Measurements from ENCODE around the gene CPNE4.
"Not testable (repeated sequence)": the region's sequence is repeated elsewhere in the genome, so short reads cannot be mapped to it uniquely, and the experiment has no call there.

Gene CPNE4

DNA sequence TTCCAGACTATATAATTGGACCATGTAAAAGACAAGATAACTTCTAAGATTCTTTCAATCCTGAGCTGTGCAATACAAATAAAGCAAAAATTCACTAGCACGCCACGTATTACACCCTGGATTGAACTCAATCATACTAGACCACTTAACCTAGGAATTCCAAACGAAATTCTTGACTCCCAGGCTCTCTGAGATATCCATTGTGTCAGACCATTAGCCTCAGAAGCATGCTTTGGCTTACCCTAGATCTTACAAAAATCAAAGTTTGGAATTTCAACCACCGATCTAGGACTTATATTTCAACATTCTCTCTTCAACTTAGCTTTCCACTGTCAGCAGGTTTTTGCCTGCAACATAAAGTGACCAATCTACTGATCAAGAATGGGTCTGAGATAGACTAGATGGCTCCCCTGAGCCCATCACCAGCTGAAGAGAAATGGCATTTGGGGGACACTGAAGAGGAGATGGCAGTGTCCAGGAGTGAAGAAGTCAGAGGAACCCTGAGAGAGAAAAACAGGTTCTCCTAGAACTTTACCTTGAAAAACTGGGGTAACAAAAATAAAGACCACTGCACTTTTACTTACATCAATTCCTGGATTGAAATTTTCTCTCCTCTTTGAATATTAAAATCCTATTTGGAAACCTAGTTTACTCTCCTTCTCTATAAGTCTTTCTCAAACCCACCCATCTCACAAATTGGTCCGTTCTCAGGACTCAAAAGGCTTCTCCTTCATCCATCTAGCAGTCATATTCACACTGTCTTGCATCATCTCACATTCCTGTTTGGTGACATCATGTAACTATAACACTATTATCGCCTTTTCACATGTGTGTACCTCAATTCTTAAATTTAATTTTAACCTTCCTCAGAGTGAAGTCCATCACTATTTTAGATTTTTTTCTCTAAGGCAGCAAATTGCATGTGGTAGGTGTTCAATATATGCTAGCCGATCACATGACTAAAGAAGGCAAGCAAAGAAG lies 18.5 kb downstream of the CPNE4 start:
- DNase-seq (ENCODE audit: low spot score), result no peak

DNA sequence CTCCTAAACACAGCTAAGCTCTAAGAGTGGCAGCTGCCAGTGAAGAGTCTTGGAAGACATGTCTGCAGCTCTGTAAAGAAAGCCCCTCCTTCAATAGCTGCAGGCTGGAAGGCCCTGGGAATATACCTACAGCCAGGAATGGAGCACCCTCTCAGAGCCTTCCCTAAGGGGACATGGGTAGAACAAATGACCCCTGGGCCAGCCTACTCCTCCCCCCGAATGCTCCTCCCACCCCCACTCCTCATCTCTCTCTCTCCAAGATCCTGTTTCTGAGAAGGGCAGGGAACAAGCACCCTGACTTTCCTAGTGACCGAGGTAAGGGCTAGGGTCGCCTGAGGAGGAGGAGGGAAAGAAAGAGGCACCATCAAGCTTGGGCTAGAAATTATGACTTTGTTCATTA lies 20.7 kb downstream of the CPNE4 start:
- no peak for DNase-seq (ENCODE audit: low spot score)

DNA sequence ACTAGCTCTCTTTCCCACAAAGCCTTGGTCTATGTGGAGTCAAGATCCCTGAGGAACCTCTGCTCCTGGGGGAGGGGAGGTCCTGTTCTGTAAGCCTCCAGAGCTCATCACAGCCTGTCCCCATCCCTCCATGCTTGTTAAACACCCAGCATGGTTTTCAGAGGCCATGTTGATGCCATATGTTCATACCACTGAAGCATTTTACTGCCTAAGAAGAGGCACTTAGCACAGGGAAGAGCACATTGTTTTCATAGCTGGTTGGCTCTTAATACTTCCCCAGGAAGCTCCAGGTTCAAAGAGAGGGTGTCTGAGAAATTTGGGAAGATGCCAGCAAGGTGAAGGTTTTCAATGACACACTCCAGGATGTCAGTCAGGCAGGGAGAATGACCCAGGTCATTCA lies 25.6 kb downstream of the CPNE4 start:
- no peak for DNase-seq (ENCODE audit: low spot score)

DNA sequence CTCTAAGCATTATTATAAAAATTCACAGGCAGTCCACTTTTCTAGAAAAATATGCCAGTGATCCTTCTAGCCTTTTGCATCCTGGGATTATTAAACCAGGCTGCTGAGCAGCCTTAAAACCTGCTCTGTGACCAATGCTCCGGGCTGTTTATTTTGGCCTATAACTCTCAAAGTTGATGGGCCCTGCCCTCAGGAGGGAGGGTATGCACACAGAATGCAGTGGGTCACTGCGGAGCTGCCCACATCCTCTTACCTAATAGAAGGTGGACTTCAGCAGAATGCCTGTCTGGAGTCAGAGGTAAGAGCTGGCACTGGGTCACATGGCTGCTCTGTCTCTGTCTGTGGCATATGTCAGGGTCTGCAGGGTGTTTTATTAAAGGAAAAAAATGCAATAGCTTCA lies 26.0 kb downstream of the CPNE4 start:
- DNase-seq (ENCODE audit: low spot score), result no peak

DNA sequence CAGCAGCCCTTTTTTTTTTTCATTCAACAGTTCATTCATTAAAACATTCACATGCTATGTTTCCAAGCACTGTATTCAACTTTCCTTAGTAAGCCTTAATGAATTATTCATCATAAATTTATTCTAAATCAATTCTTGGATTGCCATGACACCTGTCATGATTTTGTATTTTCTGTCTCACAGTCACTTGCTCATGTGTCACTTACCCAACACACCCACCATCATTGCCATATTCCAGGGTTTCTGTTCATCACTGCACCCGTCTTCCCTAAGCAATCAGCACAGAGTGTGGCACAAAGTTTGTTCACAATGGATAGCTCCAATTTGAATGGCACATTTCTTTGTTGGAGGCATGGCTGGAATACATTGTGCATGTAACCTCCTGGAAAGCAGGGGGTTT lies 27.2 kb downstream of the CPNE4 start:
- no peak for DNase-seq (ENCODE audit: low spot score)

DNA sequence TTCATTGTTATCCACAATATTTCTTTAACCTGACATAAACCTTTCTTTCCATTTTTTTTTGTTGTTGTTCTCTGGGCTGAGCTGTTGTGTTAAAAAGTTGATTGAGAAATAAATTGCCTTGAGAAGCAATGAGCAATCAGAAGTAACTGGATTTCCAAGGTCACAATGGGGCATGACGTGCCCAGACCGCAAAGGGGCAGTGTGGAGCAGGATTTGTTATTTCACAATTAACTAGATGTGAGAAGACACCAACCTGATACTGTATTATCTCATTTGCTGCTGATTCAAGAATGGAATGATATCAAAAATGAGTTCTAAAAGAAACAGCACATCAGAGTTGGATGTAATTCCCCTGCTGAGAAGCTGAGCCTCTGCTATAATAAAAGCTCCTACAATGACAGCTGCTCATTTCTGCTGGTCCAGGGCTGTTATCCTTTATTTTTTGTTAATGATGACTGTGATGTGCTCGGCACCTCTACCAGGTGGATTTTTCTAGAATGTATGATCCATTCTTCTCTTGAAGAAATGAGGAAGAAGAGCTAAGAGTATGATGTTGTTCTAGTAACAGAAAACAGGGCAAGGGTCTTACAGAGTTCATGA lies 28.1 kb downstream of the CPNE4 start:
- peak; percentile 55 for DNase-seq (ENCODE audit: low spot score)

DNA sequence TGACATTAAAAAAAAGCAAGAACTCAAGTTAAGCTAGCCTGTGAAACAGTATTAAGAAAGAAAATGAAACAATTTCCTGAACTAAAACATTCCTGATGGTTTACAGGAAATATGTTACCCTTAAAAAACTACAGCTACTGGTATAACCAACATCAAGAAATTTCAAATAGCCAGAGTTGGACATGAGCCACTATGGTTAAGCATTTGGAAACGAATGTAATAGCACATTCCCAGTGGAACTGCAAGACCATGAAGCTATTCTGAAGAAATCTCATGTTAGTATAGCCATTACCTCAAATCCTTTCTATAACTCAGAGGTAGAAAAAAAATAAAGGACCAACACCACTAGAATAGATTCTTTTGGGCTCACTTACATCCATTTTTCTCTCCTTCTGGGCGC lies 30.2 kb downstream of the CPNE4 start:
- no peak for DNase-seq (ENCODE audit: low spot score)

DNA sequence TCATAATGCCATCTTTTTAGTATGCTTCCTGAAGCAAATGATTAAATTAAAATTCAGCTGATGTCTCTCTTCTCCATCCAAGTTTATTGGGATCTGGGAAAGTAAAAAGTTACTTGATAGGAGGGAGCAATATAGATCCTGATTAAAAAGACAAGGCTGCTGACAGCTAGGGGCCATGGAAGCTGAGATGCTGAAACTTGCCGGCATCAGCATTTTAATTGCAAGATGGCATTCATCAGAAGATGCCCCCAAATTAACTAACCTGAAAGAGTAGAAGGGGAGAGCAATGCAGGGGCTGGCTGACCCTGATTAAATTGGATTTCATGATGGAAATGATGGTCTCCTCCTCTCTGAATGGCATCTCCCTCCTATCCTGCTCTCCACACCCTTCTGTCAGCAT lies 31.1 kb downstream of the CPNE4 start:
- DNase-seq (ENCODE audit: low spot score), result no peak

DNA sequence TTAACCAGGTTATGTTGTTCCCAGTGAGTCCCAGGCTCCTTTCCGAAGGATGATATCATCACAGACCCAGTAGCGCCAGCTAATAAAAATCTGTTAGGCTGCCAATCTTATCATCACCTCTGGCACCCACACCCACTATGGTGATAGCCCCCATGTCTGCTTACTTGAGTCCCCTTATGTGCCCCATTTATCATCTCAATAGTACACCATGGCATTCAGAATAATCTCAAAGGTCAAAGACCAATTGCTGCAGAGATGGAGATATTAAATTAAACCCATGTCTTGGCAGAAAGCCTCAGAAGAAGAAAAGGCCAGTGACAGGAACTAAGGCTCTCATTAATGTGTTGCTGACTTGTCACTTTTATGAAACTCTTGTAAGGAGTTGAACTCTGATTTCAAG lies 32.8 kb downstream of the CPNE4 start:
- DNase-seq (ENCODE audit: low spot score), result no peak

DNA sequence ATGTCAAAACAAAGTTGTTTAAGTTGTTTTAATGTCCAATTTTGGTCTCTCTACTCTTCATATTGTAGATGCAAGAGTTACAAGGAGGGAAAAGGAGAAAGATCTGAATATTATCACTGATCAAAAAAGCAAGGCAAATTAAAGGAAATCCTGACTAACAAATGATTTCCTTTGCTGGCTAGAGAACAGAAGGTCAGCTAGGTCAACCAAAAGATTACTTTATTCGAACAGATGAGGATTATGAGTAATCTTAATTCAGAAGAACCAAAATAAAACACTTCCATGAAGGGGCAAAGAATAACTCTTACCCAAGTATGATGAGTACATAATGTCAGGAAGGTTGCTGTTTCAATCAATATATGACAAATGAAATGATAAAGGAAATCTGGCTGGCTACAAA lies 33.8 kb downstream of the CPNE4 start:
- DNase-seq (ENCODE audit: low spot score), result no peak

DNA sequence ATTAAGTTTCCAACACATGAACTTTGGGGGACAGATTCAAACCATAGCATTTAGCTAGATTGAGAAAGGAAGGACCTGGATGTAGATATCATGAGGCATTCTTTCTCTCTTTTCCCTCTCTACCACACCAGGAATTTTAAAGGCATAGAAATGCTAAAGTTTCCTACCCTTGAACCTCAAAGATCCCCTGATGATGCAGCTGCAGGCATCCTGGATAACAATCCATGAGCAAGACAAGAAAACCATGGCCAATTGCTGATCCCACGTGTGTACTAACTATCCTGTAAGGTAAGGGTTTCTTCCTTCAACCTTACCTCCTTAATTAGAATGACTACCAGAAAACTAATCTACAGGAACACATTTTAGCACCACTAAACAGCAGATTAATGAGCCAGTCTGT lies 36.8 kb downstream of the CPNE4 start:
- DNase-seq (ENCODE audit: low spot score), result no peak

DNA sequence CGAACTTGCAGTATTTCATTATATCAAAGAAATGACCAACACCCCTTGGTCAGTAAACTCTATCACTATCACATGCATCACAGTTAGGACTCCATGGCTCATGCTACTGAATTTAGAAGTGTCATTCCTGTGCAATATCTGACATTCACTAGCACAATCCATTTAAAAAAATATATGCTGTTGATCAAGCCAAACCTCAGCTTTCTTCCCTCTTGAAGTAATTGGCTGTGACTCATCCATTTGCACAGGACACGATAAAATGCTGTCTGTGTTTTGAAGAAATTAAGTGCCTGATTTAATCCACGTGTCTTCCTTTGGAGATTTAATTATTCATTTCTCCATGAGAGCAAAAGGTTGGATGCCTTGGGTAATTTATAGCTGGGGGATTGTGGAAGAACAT lies 38.9 kb downstream of the CPNE4 start:
- DNase-seq (ENCODE audit: low spot score), result no peak

DNA sequence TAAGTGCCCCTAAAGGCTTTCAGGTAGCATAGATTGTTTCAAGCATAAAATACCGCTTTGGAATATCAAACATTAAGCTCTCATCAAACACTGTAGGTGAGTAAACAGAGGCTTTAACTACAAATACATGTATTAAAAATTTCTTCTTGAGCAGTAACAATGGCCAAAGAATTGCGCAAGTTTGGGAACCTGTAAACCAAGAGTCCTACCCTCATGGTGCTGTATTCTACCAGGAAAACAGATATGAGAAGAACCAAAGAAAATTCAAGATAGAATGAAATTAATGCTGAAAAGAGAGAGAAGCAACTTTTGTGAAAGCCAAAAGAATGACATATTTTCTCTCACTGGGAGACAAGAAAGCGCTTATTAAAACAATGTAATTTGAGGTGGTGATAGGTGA lies 45.5 kb downstream of the CPNE4 start:
- DNase-seq (ENCODE audit: low spot score), result no peak

DNA sequence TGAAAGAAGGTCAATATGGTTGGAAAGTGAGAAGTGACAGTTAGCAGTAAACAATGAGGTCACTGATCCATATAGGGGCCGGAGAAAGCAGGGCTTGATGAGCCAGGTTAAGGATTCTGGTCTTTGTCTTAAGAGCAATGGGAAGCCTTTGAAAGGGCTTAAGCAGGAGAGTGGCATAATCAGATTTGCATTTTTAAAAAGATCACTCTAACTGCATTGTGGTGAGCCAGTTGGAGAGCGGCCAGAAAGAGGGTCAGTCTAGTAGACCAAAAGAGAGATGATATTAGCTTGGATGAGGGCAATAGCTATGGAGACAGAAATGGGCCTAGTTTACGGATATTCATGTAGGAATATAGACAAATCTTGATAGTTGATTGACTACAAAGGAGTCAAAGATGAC lies 46.6 kb downstream of the CPNE4 start:
- no peak for DNase-seq (ENCODE audit: low spot score)

DNA sequence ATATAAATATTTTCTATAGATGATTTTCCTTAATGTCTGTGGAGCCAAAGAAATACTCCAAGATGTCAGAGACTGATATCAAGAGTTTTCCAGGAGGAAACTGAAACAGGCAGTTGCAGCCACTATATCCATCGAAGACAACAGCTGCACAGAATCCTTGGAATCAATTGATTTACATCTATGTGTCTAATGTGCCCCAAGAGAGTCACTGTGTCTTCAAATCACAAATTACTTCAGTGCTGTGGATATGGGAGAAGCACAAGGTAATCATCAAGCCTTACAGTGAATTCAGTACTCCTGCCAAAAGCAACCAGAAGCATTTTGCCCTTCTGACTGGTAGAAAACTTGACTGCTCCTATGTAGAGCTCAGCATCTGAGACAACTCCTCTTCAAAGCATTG lies 51.1 kb downstream of the CPNE4 start:
- DNase-seq (ENCODE audit: low spot score), result no peak

DNA sequence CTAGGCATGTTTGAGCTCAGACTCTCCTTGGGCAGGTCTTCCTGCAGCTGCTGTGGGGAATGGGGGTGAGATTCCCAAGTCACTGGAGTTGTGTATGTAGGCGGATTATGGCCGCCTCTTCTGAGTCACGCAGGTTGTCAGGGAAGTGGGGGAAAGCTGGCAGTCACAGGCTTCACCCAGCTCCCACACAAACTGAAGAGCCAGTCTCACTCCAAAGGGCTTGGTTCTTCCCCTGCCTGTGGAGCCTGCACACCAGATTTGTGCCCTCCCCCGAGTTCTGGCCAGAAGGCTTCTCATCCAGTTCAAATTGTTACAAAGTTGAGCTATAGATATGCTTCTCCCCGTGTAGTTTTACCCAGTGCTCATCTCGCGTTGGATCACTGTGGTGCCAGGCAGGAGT lies 53.5 kb downstream of the CPNE4 start:
- no peak for DNase-seq (ENCODE audit: low spot score)

DNA sequence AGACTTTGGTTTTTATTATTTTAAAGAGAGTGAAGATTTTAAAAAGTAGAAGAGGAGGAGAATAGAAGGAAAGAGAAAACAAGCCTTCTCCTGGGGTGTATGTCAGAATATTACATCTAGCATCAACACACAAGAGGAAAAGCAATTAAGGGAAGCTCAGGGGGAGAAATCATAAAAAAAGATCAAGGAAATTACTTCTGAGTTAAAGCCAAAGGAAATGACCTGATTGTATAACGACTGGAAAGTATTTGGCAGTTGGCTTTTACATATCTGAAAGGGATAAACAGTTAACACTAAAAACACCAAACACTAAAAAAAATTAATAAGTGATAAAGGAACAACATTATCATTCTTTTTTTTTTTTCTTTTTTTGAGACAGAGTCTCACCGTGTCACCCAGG lies 58.4 kb downstream of the CPNE4 start:
- no peak for DNase-seq (ENCODE audit: low spot score)

DNA sequence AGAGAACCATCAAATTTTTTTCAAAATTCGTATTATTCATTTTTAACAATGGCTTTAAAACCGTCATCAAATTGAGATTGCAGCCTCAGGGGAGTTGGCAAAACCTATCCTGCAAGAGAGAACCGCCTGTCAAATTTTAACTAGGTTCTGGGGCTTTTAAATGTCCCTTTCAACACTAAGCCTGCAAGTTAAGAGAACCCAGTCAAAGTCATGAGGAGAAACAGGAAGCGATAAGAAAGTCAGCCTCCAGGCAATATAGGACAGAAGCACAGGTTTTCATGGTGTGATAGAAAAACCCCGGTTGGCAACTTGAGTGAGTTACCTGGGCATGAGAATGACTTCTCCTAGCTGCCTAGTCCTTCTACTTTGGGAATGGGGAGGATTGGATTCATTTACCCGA lies 59.8 kb downstream of the CPNE4 start:
- no peak for DNase-seq (ENCODE audit: low spot score)

DNA sequence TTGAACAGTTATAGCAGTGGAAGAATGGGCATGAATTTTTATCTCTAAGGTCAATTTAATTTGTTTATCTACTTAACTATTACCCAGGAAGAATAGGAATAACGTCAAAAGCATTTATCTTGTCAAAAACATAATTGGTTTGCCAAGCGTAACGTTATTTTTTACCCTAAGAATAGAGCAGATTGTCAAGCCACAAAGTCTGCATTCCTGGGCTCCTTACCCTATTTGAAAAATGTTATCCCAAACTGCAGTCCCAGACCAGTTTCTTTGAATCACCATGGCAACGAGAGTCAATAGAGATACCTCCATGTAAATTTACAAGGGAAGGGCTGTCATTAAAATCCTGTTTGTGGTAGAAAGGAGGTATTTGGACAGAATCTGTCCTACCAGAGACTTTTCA lies 61.1 kb downstream of the CPNE4 start:
- DNase-seq (ENCODE audit: low spot score), result no peak

DNA sequence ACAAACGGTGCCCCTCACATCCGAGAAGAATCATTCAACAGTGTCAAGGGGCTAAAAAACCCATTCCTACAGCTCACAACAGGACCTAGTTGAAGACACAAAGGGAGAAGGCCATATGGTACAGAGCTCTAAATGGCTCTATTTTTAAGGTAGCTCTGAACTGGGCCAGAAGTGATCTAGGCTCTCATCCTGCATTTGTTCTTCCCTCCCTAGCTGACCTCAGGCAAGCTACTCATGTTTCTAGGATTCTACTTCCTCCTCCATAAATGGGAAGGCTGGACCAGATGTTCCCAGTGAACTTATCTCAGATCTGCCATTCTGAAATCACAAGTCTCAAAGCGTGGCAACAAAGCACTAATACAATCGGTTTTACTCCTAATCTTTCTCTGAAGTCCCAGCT lies 62.3 kb downstream of the CPNE4 start:
- DNase-seq (ENCODE audit: low spot score), result no peak

DNA sequence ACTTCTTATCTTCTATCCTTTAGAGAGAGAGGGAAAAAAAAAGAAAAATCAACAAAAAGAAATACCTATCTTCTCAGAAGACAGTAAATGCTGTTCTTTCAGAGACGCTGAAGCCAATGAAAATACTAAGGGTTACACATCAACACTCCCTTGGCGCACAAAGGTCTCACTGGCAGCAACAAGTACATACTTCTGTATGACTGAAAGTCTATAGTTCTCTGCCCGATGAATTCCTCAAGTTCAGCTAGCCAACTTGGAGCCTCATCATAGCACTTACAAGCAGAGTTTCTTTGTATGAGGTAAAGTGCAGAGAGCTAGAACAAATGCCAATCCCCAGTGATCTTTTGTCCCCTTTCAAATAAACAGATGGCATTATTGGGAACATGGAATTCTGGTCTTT lies 62.7 kb downstream of the CPNE4 start:
- no peak for DNase-seq (ENCODE audit: low spot score)

DNA sequence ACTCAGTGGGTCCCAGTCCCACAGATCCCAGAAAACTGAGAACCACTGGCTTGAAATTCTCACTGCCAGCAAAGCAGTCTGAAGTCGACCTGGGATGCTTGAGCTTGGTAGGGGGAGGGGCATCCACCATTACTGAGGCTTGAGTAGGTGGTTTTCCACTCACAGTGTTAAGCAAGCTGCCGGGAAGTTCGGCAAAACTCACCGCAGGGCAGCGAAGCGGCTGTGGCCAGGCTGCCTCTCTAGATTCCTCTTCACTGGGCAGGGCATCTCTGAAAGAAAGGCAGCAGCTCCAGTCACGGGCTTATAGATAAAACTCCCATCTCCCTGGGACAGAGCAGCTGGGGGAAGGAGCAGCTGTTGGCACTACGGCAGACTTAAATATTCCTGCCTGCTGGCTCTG lies 71.4 kb downstream of the CPNE4 start:
- DNase-seq (ENCODE audit: low spot score), result not testable (repeated sequence)

DNA sequence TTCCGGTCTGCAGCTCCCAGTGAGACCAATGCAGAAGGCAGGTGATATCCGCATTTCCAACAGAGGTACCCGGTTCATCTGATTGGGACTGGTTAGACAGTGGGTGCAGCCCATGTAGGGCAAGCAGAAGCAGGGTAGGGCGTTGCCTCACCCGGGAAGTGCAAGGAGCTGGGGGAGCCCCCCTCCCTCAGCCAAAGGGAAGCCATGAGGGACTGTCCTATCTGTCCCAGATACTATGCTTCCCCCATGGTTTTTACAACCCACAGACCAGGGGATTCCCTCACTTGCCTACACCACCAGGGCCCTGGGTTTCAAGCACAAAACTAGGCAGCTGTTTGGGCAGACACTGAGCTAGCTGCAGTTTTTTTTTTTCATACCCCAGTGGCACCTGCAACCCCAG lies 71.8 kb downstream of the CPNE4 start:
- DNase-seq (ENCODE audit: low spot score), result no peak

DNA sequence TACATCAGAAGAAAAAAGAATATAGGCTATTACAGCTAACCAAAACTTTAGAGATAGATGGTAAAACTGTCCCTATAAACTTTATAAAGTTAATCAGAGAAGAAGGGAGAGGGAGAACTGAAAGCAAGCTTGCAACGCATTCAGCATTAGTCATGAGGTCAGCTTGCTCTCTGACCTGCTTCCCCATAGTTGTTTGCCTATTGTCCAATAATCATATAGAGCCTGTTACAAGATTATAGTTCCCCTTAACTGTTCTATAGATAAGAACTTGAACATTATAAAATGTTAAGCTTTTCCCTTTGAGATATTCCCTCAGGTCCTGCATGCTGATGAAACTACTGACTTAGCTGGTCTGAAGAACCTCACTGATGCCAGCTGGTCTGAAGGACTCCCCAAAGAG lies 74.5 kb downstream of the CPNE4 start:
- no peak for DNase-seq (ENCODE audit: low spot score)

Measured in iPS-NIHi11 (cell line).